HG03045 (cell line): Measurements from ENCODE around the gene MMP15.
"Not testable (repeated sequence)": the region's sequence is repeated elsewhere in the genome, so short reads cannot be mapped to it uniquely, and the experiment has no call there.

Experiments
- ATAC-seq: cut with Tn5 transposase; IDR thresholded peaks from one replicate; pipeline ENCODE4 v1.9.1; 2021; ENCODE audit warnings: mild to moderate bottlenecking, moderate library complexity; ENCODE audit not compliant: unreplicated experiment

MMP15 gene

DNA sequence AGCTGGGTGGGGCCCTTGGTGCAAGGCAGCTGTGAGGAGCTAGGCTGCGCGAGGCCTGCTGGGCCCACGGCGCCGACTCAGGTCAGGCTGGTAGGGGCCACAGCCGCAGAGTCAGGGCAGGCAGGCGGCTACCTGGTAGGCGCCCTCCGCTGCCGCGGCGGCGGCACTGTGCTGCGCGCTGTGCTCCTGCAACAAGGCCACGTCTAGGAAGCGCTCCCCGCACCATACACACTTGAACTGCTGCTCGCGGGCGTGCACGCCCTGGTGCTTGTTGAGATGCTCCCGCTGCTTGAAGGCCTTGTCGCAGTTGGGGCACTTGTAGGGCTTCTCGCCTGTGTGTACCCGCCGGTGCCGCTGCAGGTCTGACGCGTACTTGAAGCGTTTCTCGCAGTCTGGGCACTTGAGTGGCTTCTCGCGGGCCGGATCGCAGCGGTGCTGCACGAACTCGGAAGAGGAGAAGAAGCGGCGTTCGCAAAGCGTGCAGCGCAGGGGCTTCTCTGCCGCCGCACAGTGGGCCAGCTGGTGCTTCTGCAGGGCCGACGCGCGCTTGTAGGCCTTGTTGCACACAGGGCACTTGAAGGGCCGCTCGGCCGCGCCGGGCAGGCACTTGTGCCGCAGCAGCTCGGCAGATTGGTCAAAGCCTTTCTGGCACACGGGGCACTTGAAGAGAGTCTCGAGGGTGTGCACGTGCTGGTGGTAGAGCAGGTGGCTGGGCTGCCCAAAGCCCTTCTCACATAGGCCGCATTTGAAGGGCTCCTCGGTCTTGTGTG, 29.0 kb upstream of the MMP15 start:
- ATAC-seq, result no peak

DNA sequence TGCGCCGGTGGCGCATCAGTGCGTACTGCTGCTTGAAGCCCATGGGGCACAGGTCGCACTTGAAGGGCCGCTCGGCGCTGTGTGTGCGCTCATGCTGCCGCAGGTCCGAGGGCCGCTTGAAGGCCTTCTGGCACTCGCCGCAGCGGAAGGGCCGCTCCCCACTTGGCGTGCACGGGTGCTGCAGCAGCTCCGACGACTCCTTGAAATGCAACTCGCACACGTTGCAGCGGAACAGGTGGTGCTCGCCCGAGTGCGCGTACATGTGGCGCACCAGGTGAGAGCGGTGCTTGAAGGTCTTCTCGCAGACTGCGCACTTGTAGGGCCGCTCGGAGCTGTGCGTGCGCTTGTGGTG, 28.4 kb upstream of the MMP15 start:
- no peak for ATAC-seq

DNA sequence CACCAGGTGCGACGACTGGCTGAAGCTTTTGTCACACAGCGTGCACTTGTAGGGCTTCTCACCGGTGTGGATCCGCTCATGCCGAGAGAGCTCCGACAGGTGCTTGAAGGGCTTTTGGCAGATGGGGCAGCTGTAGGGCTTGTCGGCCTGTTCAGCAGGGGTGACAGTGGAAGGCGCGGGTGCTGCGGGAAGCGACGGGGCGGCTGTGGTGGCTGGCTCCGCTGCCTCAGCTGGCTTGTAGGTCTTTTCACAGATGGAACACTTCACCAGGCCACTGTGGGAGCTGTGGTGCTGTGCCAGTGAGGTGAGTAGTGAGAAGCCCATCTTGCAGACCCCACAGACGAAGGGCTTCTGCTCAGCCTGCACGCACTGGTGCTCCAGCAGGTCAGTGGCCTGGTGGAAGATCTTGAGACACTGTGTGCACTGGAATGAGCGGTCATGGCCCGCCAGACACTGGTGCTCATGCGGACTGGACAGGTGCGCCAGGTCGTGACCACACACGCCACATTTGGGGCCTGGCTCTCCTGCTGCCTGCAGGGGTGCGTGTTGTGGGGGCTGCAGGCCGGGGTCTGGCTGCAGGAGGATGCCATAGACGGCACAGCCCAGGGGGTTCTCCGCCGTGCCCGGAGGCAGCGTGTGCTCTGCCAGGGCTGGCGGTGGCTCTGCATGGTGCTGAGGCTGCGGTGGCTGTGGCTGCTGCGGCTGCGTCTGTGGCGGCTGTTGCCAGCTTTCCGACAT, 27.9 kb upstream of the MMP15 start:
- ATAC-seq, result no peak

DNA sequence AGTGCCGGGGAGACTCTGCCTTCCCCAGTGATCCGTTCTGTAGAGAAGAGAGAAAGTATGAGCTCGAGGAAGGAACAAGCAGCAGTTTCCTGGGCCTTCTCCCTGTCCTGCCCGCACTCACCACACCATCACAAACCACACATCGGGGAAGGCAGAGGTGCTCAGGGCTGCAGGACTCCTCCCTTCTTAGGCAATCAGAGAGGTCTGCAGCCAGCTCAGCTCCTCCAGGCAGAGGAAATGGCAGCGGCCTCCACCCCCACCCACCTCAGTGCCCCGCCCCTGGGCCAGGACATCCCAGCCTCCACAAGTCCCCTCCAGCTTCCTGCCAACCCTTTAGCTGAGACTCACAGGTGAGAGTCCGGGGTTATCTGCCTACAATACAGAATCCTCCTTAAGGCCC, 27.1 kb upstream of the MMP15 start:
- no peak for ATAC-seq

DNA sequence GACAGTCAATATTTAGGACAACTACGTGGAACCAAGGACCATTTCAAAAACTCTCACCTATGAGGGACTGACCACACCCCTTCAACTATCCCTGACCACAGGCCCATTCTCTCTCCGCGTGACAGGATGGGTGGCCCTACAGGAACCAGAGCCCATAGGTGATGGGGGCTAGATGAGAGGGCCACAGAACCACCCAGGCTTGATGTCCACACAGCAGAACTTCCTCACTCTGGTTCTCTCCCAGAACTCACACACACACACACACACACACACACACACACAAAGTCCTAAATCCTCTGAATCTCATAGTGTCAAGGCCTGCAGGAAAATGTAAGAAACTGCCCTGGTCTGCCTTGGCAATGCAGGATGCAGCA, 26.6 kb upstream of the MMP15 start:
- no peak for ATAC-seq

DNA sequence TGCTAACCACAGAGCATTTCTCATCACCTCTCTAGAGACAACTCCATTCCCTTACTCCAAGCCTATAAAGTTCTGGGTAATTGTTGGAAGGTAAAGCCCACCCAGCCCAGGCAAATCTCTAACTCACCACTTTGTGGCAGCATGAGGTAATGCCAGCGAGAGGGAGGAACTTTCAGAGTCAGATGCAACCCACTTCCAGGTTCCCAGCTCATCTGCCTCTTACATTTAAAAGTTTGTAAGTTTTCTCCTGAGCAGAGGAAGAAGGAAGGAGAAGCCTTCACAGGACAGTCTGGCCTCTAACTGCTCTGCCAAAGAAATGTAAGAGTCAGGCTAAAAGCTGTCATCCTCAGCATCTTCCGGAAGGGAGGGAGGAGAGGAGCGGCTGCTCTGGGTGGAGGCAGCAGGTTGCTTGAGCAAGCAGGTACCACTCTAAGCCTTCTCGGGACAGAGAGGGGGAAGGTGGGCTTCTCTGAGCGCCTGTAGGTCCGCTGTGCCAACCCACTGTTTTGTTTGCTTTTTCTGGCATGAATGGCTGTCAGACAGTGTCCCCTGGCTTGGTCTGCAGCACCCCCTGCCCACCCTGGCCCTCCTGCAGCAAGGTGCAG, 26.1 kb upstream of the MMP15 start:
- ATAC-seq, result no peak

- ATAC-seq, result peak; percentile 18
Observed at GRCh38 chr16:57999971-58000705, 25.4 kb upstream of the MMP15 start, which contains the start of gene ZNF319. ZNF319 (minus strand) TSS chr16:58000672; CDS start chr16:57998265, 2,407 bp downstream.

DNA sequence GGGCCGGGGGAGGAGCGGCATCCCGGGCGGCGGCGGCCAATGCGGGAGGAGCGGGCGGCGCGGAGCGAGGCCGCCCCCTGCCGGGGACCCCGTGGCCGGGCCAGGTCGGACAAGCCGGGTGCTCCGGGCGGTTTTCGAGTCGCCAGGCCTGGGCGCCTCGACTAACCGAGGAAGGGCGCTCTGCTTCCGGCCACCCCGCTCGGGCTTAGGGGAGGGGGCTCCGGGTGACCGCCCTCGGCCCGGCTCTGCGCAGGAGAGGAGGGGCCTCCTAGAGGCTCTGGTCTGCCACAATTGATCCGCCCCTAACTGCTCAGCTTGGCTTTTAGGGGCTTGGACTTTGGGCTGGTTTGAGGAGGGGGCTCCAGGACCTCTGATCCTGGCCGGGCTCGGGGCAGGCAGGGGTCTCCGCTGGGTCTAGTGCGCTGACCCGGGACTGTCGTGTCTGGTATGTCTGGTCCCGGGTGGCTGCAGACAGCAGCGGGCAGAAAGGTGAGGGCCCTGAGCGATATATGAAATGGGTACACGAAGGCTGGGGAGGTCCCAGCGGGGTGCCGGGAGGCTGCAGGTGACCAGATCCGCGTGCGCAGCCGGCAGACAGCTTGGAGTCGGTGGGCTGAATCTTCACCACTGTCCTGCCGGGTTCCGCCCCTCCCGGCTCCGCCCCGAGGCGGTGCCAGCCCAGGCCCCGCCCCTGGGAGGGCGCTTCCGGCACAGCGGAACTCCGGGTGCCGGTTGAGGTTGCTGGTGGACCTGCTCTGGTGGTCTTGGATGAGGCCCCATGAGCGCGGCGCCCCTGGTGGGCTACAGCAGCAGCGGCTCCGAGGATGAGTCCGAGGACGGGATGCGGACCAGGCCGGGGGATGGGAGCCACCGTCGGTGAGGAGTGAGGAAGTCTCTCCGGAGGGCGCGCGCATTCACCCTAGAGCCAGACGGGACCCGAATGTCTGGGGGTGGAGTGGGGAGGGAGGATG, 24.6 kb upstream of the MMP15 start, which contains the start of gene USB1:
Gene USB1 (plus strand): TSS at position 702 of the 971 bp plus-strand sequence. CDS start 77 bp downstream, at position 779.
- peak; percentile 75 for ATAC-seq

- ATAC-seq, result no peak
Observed at GRCh38 chr16:58001781-58002415, 23.7 kb upstream of the MMP15 start.

DNA sequence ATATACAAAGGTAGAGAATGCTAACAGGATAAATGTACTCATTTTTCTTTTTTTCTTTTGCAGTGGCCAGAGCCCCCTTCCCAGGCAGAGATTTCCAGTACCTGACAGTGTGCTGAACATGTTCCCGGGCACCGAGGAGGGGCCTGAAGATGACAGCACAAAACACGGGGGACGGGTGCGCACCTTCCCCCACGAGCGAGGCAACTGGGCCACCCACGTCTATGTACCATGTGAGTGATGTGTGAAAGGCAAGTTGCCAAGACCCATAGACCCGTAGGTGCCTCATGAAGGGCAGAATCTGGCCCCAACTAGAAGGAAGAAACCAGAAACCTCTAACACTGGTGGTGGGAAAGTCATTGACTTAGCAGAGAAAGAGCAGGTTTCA, 23.1 kb upstream of the MMP15 start:
- ATAC-seq, result no peak

DNA sequence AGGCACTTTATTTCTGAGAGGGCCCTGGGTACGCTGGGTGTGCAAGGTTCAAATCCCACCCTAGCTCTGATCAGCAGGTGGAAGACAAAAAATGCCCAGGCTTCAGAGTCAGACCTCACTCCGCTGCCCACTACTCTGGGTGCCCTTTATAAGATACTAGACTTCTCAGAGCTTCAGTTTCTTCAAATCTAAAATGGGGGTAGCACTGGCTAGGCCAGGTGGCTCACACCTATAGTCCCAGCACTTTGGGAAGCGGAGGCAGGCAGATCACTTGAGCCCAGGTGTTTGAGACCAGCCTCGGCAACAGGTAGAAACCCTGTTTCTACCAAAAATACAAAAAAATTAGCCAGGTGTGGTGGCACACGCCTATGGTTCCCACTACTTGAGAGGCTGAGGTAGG, 22.6 kb upstream of the MMP15 start:
- no peak for ATAC-seq

GRCh38 chr16:58004736-58005135, 20.8 kb upstream of the MMP15 start:
- not testable (repeated sequence) for ATAC-seq

GRCh38 chr16:58009856-58010416, 15.6 kb upstream of the MMP15 start:
- ATAC-seq, result no peak

DNA sequence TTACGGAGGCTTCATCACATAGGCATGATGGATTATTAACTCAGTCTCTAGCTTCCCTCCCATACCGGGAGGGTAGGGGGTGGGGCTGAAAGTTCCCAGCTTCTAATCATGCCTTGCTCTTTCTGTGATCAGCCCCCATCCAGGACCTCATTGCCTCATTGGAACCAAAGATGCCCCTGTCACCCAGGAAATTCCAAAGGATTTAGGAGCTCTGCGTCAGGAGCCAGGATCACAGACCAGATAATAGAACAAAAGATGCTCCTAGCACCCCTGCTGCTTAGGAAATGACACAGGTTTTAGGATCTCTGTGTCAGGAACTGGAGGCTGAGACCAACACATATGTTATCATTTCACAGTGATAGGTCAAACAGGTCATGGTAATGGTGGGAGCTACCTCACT, 14.7 kb upstream of the MMP15 start:
- no peak for ATAC-seq

DNA sequence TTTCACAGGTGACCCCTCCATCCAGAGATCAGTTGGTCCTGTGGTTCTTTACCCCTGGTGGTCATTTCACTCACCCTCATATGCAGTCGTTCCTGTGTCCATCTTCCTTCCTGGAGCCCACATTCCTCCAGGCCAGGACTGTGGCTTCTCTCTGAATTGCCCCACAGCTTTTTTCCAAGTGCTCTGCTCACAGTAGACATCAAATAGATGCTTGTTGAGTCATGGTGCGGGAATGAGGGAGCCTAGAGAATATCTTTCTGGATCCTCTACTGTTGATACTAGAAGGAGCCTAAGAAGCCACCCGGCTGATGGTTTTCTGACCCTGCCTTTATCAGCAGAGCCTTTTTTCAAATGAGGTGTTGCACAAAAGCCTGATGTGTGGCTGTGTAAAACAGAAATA, 13.9 kb upstream of the MMP15 start:
- no peak for ATAC-seq

- no peak for ATAC-seq
Observed at GRCh38 chr16:58012481-58012880, 13.1 kb upstream of the MMP15 start.

GRCh38 chr16:58013201-58013956, 12.2 kb upstream of the MMP15 start:
- ATAC-seq, result no peak

DNA sequence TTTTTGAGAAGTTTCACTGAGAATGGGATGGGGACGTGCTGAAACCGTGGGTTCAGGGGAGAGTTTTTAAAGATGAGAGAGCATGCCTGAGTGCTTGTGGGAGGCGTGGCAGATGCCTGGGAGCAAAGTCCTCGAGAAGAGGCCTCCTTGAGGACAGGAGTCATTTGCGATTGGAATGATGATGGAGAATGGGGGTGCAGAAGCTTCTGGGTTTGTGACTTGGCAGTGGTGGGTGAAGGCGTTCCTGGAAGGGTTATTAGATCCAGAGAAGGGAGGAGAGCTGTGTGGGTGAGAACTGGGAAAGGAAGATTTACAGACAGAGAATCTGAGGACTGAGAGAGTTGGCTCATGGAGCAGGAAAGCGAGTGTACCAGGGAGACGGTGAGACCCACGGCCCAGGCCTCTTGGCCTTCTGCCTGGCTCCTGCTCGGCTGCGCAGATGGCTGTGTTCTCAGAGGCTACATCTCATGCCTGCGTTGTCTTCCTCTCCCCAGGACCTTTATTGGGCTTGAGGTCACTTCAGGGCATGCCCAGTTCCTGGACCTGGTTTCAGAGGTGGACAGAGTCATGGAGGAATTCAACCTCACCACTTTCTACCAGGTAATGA, 8.6 kb upstream of the MMP15 start:
- ATAC-seq, result no peak
